Smooth muscle cell (in vitro differentiated cells): ENCODE data around the gene SLC4A11. TPM values are rescaled to one million over a fixed set of nuclear protein-coding genes. Genes with fewer than 3 reads are reported as not detected.

Experiments used
- DNase-seq: peaks from one replicate; lab custom pipeline; 2025; ENCODE audit not compliant: unreplicated experiment; lab: John Stamatoyannopoulos, UW
- H2AFZ ChIP-seq: fragments of 200-600 bp; sonication (generic); 2 replicates; pipeline ENCODE4 v1.6.0; 2016; ENCODE audit warnings: antibody characterized with exemption, low read depth, mild to moderate bottlenecking
- H3F3A ChIP-seq: fragments of 200-600 bp; sonication (generic); 2 replicates; pipeline ENCODE4 v1.6.0; 2017; ENCODE audit warnings: antibody characterized with exemption, low read depth
- H3K27ac ChIP-seq: fragments of 200-600 bp; sonication (generic); 2 replicates; pipeline ENCODE4 v1.5.1; 2016; ENCODE audit warnings: low read depth, mild to moderate bottlenecking
- H3K27me3 ChIP-seq: fragments of 200-600 bp; sonication (generic); 2 replicates; pipeline ENCODE4 v1.6.1; 2016; ENCODE audit warnings: low read depth, mild to moderate bottlenecking
- H3K36me3 ChIP-seq: fragments of 200-600 bp; sonication (generic); 2 replicates; pipeline ENCODE4 v1.5.1; 2016; ENCODE audit warnings: low read depth
- H3K4me1 ChIP-seq: fragments of 200-600 bp; sonication (generic); 2 replicates; pipeline ENCODE4 v1.5.1; 2016; ENCODE audit warnings: low read depth
- H3K4me2 ChIP-seq: fragments of 200-600 bp; sonication (generic); 2 replicates; pipeline ENCODE4 v1.6.0; 2016; ENCODE audit warnings: mild to moderate bottlenecking
- H3K4me3 ChIP-seq: fragments of 200-600 bp; sonication (generic); 2 replicates; pipeline ENCODE4 v1.5.1; 2016; ENCODE audit warnings: mild to moderate bottlenecking
- H3K79me2 ChIP-seq: fragments of 200-600 bp; sonication (generic); 2 replicates; pipeline ENCODE4 v1.6.0; 2016; ENCODE audit warnings: low read depth, mild to moderate bottlenecking
- H3K9ac ChIP-seq: fragments of 200-600 bp; sonication (generic); 2 replicates; pipeline ENCODE4 v1.6.0; 2016; ENCODE audit warnings: low read depth
- H3K9me3 ChIP-seq: fragments of 200-600 bp; sonication (generic); replicated peaks from 2 replicates; pipeline ENCODE4 v1.5.1; 2016; ENCODE audit warnings: low read depth
- H4K20me1 ChIP-seq: fragments of 200-600 bp; sonication (generic); 2 replicates; pipeline ENCODE4 v1.6.0; 2016; ENCODE audit warnings: low read depth
- WGBS: methylation state at CpG from one replicate; pipeline ENCODE4 v1.1.7; 2016; ENCODE audit warnings: low lambda C conversion rate; 5-methylcytosine and 5-hydroxymethylcytosine counted together
- polyA plus RNA-seq: library from polyadenylated mRNA; unstranded; fragments of >200 nt; fragmentation: Nextera tagmentation; extraction: Ambion mirVana; gene quantifications from 2 replicates; pipeline ENCODE4 v1.2.1, GENCODE V29; 2016
- total RNA-seq: library from RNA; depleted of rRNA; stranded (reverse); fragments of >200 nt; gene quantifications from 2 replicates; pipeline ENCODE4 v1.2.3, GENCODE V29; 2014
- TF ChIP-seq, protein P1 (sequence below): fragments of 200-600 bp; sonication (generic); IDR thresholded peaks from 2 replicates; pipeline ENCODE4 v1.5.1; 2017; ENCODE audit warnings: borderline replicate concordance, mild to moderate bottlenecking, antibody characterized with exemption; ENCODE audit not compliant: insufficient read depth, poor library complexity, severe bottlenecking

Gene SLC4A11
- total and polyA plus RNA-seq, 2 experiments from 2014 or later, result 0.27 to 1.5 TPM

DNA sequence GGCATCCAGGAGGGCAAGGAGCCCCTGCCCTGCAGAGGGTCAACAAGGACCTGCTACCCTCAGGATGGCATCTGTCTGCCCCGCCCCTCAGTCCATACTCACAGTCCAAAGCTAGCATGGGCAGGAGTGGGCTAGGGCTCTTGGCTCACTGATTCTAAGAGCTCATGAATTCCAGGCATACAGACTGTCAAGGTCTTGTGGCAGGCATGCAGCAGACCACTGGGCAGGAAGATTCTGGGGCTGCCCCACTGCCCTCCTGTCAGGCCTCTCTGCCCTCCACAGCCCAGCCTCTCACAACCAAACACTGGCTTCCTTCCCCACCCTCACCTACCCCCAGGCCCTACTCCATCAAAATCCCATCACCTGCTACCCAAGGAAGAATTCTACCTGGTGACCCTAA lies 5.6 kb upstream of the SLC4A11 start:
- no peaks in the 10 kb centered on the region for H3K9me3 ChIP-seq
- H3K4me2 ChIP-seq, result no peak overlapping the region
- TF ChIP-seq, protein P1, sequence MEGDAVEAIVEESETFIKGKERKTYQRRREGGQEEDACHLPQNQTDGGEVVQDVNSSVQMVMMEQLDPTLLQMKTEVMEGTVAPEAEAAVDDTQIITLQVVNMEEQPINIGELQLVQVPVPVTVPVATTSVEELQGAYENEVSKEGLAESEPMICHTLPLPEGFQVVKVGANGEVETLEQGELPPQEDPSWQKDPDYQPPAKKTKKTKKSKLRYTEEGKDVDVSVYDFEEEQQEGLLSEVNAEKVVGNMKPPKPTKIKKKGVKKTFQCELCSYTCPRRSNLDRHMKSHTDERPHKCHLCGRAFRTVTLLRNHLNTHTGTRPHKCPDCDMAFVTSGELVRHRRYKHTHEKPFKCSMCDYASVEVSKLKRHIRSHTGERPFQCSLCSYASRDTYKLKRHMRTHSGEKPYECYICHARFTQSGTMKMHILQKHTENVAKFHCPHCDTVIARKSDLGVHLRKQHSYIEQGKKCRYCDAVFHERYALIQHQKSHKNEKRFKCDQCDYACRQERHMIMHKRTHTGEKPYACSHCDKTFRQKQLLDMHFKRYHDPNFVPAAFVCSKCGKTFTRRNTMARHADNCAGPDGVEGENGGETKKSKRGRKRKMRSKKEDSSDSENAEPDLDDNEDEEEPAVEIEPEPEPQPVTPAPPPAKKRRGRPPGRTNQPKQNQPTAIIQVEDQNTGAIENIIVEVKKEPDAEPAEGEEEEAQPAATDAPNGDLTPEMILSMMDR, result no peak
- no peak overlapping the region for H3K9ac ChIP-seq
- H3K79me2 ChIP-seq, result no peaks in the 10 kb centered on the region
- H3K4me1 ChIP-seq, result peaks cover 7% of the 10 kb centered on the region
- H3K27me3 ChIP-seq, result peaks cover 20% of the 10 kb centered on the region
- 89% methylated on average over 1 of the region's 1 CpG for WGBS
- peaks cover 6% of the 10 kb centered on the region for H3F3A ChIP-seq
- H3K36me3 ChIP-seq, result no peaks in the 10 kb centered on the region
- H2AFZ ChIP-seq, result no peak overlapping the region
- no peak for DNase-seq
- no peak overlapping the region for H3K27ac ChIP-seq
- no peak overlapping the region for H3K4me3 ChIP-seq
- peaks cover 7% of the 10 kb centered on the region for H4K20me1 ChIP-seq

DNA sequence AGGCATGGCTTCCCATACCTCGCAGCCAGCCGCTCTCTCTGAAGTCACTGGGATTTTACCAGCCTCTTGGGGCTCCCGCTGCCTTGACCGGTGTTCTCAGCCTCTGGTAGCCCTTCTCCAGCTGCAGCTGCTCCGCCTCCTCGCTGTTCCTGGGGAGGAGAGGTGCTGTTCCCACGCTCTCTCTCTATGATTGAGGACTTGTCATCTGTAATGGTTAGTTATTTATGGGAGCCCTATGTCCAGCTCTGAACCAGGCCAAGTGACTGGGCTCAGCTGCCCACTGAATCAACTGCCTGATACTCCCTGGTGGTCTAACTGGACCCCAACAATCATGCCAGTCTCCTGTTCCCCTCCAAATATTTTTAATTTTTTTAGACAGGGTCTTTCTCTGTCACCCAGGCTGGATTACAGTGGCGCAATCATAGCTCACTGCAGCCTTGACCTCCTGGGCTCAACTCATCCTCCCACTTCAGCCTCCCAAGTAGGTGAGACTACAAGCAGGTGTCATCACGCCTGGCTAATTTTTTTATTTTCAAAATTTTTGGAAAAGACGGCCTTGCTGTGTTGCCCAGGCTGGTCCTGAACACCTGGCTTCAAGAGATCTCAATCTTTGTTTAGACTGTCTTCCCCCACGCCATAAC lies 4.8 kb upstream of the SLC4A11 start:
- Histone ChIP-seq H3K4me3 (no peak overlapping the region), H3F3A (peaks cover 6% of the 10 kb centered on the region), H4K20me1 (peaks cover 6% of the 10 kb centered on the region), H3K4me2 (no peak overlapping the region), H3K9me3 (no peaks in the 10 kb centered on the region), H3K27ac (no peak overlapping the region), H3K4me1 (peaks cover 2% of the 10 kb centered on the region), H3K36me3 (no peaks in the 10 kb centered on the region), H3K9ac (no peak overlapping the region), H3K27me3 (peaks cover 20% of the 10 kb centered on the region), H3K79me2 (no peaks in the 10 kb centered on the region), H2AFZ (no peak overlapping the region)
- TF ChIP-seq, protein P1, result no peak
- DNase-seq, result no peak
- 87% methylated on average over 11 of the region's 11 CpGs for WGBS

DNA sequence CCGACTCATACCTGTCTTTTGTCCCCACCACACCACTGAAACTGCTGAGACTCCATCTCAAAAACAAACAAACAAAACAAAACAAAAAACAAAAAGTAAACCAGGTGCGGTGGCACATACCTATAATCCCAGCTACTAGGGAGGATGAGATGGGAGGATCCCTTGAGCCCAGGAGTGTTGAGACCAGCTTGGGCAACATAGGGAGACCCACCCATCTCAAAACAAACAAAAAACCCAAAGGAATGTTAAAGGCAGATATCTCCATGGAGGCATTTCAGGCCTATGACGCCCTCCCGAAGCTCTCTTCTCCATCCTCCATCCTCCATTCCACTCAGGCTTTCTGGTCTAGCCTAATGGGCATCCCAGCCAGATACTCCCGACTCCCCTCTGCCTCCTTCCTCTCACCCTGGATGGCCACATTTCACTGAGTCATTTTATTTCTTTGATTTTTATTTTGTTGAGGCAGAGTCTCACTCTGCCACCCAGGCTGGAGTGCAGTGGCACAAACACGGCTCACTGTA lies 3.2 kb upstream of the SLC4A11 start:
- H2AFZ ChIP-seq, result no peak overlapping the region
- H3K4me2 ChIP-seq, result no peak overlapping the region
- H3K4me3 ChIP-seq, result no peak overlapping the region
- TF ChIP-seq, protein P1, result no peak
- H3K9ac ChIP-seq, result no peak overlapping the region
- H3K79me2 ChIP-seq, result no peaks in the 10 kb centered on the region
- peaks cover 29% of the 10 kb centered on the region for H3K27me3 ChIP-seq
- H3K4me1 ChIP-seq, result peaks cover 6% of the 10 kb centered on the region
- no peaks in the 10 kb centered on the region for H3K9me3 ChIP-seq
- no peaks in the 10 kb centered on the region for H3K36me3 ChIP-seq
- no peak overlapping the region for H3K27ac ChIP-seq
- WGBS, result 78% methylated on average over 6 of the region's 6 CpGs
- H3F3A ChIP-seq, result no peaks in the 10 kb centered on the region
- no peak for DNase-seq
- no peaks in the 10 kb centered on the region for H4K20me1 ChIP-seq
